RWPE1 (cell line): Measurements from ENCODE around the gene CTNNA3.

ENCODE experiments used
- CTCF ChIA-PET: fragments of 350-600 bp; sonication (Branson Sonifier 250); formaldehyde crosslinking; extraction: SDS; loops from one replicate; lab custom pipeline; 2021; lab: Yijun Ruan, JAX
- POLR2A ChIA-PET: fragments of 400-600 bp; formaldehyde crosslinking; extraction: SDS; loops from one replicate; lab custom pipeline; 2020; ENCODE audit warnings: antibody characterized with exemption; ENCODE audit not compliant: low non-redundant PET; lab: Yijun Ruan, JAX
- DNase-seq: peaks from one replicate; pipeline ENCODE4 v3.0.0; 2012; ENCODE audit warnings: low spot score
- H3K27ac ChIP-seq: fragments of 450-650 bp; 2 replicates; pipeline ENCODE4 v1.5.1; 2017
- CTCF ChIP-seq: fragments of 450-650 bp; conservative IDR thresholded peaks from 2 replicates; pipeline ENCODE4 v1.5.1; 2017; ENCODE audit warnings: low read depth, mild to moderate bottlenecking

Gene CTNNA3

GRCh38 chr10:67519434-67519833, 176.6 kb downstream of the CTNNA3 start:
- no peak overlapping the region for H3K27ac ChIP-seq
- POLR2A ChIA-PET = interaction anchor here (0.6 kb wide), 1 partner anchor 561 kb away, joined by 13 read pairs; no protein-coding TSS in a partner anchor
- CTCF ChIA-PET = interaction anchor here (0.6 to 1.9 kb wide), 3 partner anchors 13 to 906 kb away, joined by 3 to 4 read pairs (median 4); no protein-coding TSS in a partner anchor
- no peak for DNase-seq
- TF ChIP-seq CTCF = no peak

GRCh38 chr10:67518756-67519155, 177.2 kb downstream of the CTNNA3 start:
- H3K27ac ChIP-seq = no peak overlapping the region
- POLR2A ChIA-PET = interaction anchor here (0.6 kb wide), 1 partner anchor 560 kb away, joined by 13 read pairs; no protein-coding TSS in a partner anchor
- DNase-seq = no peak
- TF ChIP-seq CTCF = no peak
- CTCF ChIA-PET = interaction anchor here (0.6 to 1.9 kb wide), 2 partner anchors 13 to 905 kb away, joined by 4 read pairs; no protein-coding TSS in a partner anchor

DNA sequence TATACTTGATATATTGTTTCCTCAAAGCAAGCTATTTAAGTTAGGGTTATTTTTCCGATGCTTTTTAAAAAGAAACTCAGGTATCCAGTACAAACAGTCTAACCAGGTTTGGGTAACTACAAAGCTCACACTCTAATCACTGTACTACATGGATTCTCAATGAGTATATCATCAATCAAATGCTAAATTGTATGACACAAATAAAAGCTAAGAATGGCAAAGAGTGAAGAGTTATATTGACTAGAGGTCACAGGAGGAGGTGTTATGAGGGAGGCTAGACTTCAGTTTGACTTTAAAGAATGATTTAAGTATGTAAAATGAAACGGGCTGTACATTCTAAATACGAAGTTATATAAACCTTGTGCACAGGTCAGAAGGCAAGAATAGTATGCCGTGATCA, 178.0 kb downstream of the CTNNA3 start:
- CTCF ChIA-PET = no interaction called here
- DNase-seq = no peak
- POLR2A ChIA-PET = no interaction called here
- H3K27ac ChIP-seq = no peak overlapping the region
- TF ChIP-seq CTCF = no peak

DNA sequence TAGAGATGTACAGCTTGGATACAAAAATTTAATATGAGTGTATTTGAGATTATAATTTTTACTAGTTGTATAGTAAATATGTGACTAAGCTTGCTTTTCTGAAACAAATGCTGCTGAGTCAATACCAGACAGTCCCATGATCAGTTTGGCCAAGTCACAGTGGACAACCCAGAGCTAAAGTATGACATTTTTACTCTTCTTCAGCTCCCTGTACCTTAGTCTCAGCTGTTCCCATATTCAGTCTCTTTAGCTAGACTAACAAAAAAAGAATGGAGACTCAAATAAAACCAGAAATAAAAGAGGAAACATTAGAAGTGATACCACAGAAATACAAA, 189.3 kb downstream of the CTNNA3 start:
- TF ChIP-seq CTCF = no peak
- no peak for DNase-seq
- ChIA-PET CTCF (interaction anchor here (1.6 to 1.7 kb wide), 2 partner anchors 13 to 14 kb away, joined by 4 to 7 read pairs; no protein-coding TSS in a partner anchor), POLR2A (no interaction called here)
- H3K27ac ChIP-seq = no peak overlapping the region

GRCh38 chr10:67506083-67506756, 189.8 kb downstream of the CTNNA3 start:
- H3K27ac ChIP-seq = no peak overlapping the region
- CTCF ChIA-PET = interaction anchor here (1.6 to 1.7 kb wide), 2 partner anchors 13 to 15 kb away, joined by 4 to 7 read pairs; no protein-coding TSS in a partner anchor
- POLR2A ChIA-PET = no interaction called here
- no peak for TF ChIP-seq CTCF
- DNase-seq = no peak

GRCh38 chr10:67492317-67493019, 203.5 kb downstream of the CTNNA3 start:
- DNase-seq = no peak
- ChIA-PET CTCF (interaction anchor here (0.5 kb wide), 1 partner anchor 1463 kb away, joined by 4 read pairs; the partner anchor contains the start of gene DDX21), POLR2A (no interaction called here)
- no peak for TF ChIP-seq CTCF
- H3K27ac ChIP-seq = no peak overlapping the region
